Neuronal stem cell (in vitro differentiated cells): Measurements from ENCODE around the gene MX1.
A peak's percentile ranks its signal among the peaks of the same experiment; 100 is the strongest.

Experiments
- DNase-seq: peaks from one replicate; pipeline ENCODE4 v3.0.0-alpha.2; 2013; ENCODE audit warnings: low spot score
- H2AFZ ChIP-seq: one replicate; pipeline ENCODE4 v1.6.1; 2013; ENCODE audit warnings: mild to moderate bottlenecking, low read length, inconsistent platforms
- H2AK5ac ChIP-seq: 2 replicates; pipeline ENCODE4 v1.6.1; 2013; ENCODE audit warnings: low read depth, mild to moderate bottlenecking, inconsistent platforms, low read length, moderate library complexity, mixed read lengths
- H2BK120ac ChIP-seq: 2 replicates; pipeline ENCODE4 v1.6.1; 2013; ENCODE audit warnings: low read depth, mild to moderate bottlenecking, inconsistent platforms, low read length, moderate library complexity, mixed read lengths
- H2BK12ac ChIP-seq: one replicate; pipeline ENCODE4 v1.6.1; 2013; ENCODE audit warnings: low read length, inconsistent platforms
- H2BK15ac ChIP-seq: 2 replicates; pipeline ENCODE4 v1.6.1; 2013; ENCODE audit warnings: mild to moderate bottlenecking, low read length, inconsistent platforms, mixed read lengths
- H2BK5ac ChIP-seq: one replicate; pipeline ENCODE4 v1.6.1; 2013; ENCODE audit warnings: inconsistent platforms, mild to moderate bottlenecking, low read length, moderate library complexity
- H3K14ac ChIP-seq: one replicate; pipeline ENCODE4 v1.6.1; 2013; ENCODE audit warnings: low read length, inconsistent platforms
- H3K18ac ChIP-seq: 2 replicates; pipeline ENCODE4 v1.6.1; 2013; ENCODE audit warnings: low read length, inconsistent platforms
- H3K23ac ChIP-seq: 2 replicates; pipeline ENCODE4 v1.6.1; 2013; ENCODE audit warnings: low read depth, mild to moderate bottlenecking, mixed read lengths, low read length, inconsistent platforms; ENCODE audit not compliant: poor library complexity
- H3K27ac ChIP-seq: replicated peaks from 3 replicates; pipeline ENCODE4 v1.5.1; 2013; ENCODE audit warnings: low read length, inconsistent platforms
- H3K27me3 ChIP-seq, 3 experiments: 2 replicates each; pipeline ENCODE4 v1.6.1; 2013; ENCODE audit warnings: low read length in 3 of 3, mild to moderate bottlenecking in 2 of 3, inconsistent platforms in 1 of 3, low read depth in 1 of 3, mixed read lengths in 1 of 3, moderate library complexity in 1 of 3; ENCODE audit not compliant: control insufficient read depth in 3 of 3, insufficient read depth in 3 of 3
- H3K36me3 ChIP-seq, 2 donors: replicated peaks in 1 of 2; 2 replicates each; pipeline ENCODE4 v1.6.1; 2013; ENCODE audit warnings: low read length in 2 of 2; ENCODE audit not compliant: control insufficient read depth in 2 of 2, insufficient read depth in 2 of 2
- H3K4ac ChIP-seq: 2 replicates; pipeline ENCODE4 v1.6.1; 2013; ENCODE audit warnings: inconsistent platforms, mild to moderate bottlenecking, low read length, moderate library complexity
- H3K4me1 ChIP-seq, 2 donors: 1 replicate in 1 of 2; 2 replicates in 1 of 2; pipeline ENCODE4 v1.6.1; 2013; ENCODE audit warnings: low read length in 2 of 2, low read depth in 1 of 2; ENCODE audit not compliant: control insufficient read depth in 2 of 2, insufficient read depth in 1 of 2
- H3K4me2 ChIP-seq: one replicate; pipeline ENCODE4 v1.6.1; 2013; ENCODE audit warnings: mild to moderate bottlenecking, low read length, inconsistent platforms; ENCODE audit not compliant: insufficient read depth, poor library complexity, severe bottlenecking
- H3K4me3 ChIP-seq, 2 donors: 2 replicates each; pipeline ENCODE4 v1.5.1; 2013; ENCODE audit warnings: low read length in 2 of 2, mild to moderate bottlenecking in 2 of 2, inconsistent platforms in 1 of 2, moderate library complexity in 1 of 2
- H3K79me1 ChIP-seq: one replicate; pipeline ENCODE4 v1.6.1; 2013; ENCODE audit warnings: low read depth, mild to moderate bottlenecking, inconsistent platforms, low read length, moderate library complexity
- H3K9ac ChIP-seq: one replicate; pipeline ENCODE4 v1.6.1; 2013; ENCODE audit warnings: mild to moderate bottlenecking, low read depth, low read length, inconsistent platforms; ENCODE audit not compliant: poor library complexity
- H3K9me3 ChIP-seq, 2 donors: replicated peaks in 1 of 2; 2 replicates each; pipeline versions ENCODE3 to v1.6.1; 2013; ENCODE audit warnings: low read length in 2 of 2, mild to moderate bottlenecking in 2 of 2, inconsistent platforms in 1 of 2, low read depth in 1 of 2, mixed read lengths in 1 of 2, moderate library complexity in 1 of 2; ENCODE audit not compliant: control insufficient read depth in 2 of 2, insufficient read depth in 1 of 2
- H4K8ac ChIP-seq: one replicate; pipeline ENCODE4 v1.6.1; 2013; ENCODE audit warnings: low read depth, mild to moderate bottlenecking, inconsistent platforms, low read length, moderate library complexity
- H4K91ac ChIP-seq: one replicate; pipeline ENCODE4 v1.6.1; 2013; ENCODE audit warnings: low read length, low read depth, mild to moderate bottlenecking, inconsistent platforms; ENCODE audit not compliant: poor library complexity
- WGBS, 2 donors: extraction: QIAGEN DNeasy Blood & Tissue Kit; methylation state at CpG; one replicate each; pipeline ENCODE4 v1.1.7; 2013; ENCODE audit warnings: missing lambda C conversion rate in 2 of 2, mixed read lengths in 1 of 2; ENCODE audit not compliant: insufficient read length in 2 of 2, insufficient replicate concordance in 1 of 2; ENCODE audit errors: extremely low coverage in 2 of 2; 5-methylcytosine and 5-hydroxymethylcytosine counted together

Gene MX1

DNA sequence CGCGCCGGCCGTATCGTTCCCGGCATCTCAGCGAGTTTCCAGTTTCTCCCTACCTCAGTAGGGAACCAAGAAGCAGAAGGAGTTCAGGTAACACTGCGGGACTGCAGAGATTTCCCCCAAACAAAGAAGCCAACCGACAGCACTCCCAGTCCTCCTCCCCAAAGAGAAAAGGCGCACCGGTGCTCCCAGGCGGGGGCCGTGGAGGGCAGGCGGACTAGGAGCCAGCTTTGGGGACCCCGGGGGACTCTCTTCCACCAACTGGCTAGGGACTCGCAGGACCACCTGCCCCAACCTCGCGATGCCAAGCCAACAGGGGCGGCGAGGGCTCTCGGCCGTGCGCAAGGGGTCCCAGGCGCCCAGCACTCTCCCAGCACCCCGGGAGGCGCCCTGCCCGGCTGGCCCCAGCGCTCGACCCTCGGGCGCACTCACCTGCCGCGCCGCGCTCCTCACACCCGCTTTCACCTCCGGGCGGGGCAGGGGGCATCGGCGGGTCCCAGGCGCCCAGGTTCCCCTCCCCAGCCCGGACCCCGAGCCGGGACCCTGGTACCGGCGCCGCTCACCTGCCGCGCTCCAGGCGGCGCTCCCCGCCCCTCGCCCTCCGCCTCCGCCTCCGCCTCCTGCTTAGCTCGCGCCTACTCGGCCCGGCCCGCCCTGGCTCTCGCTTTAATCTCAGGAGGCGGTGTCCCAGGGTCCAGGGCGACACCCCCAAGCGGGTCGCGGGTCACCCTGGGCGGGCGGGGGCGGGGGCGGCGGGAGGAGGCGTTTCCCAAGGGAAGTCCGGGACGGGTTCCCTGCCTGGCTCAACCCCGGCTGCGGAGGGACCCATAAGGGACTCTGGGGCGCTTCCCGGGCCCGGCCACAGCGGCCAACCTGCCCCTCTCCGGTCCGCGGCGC is 81.7 kb downstream of the MX1 start, which contains the start of gene TMPRSS2:
Gene TMPRSS2, minus strand, starts transcription at position 638 of the 894 bp plus-strand sequence. CDS start 10,025 bp downstream, outside the sequence.
- no peak within 1 kb of the TSS for H4K8ac ChIP-seq
- H2BK120ac ChIP-seq, result no peak within 1 kb of the TSS
- no peaks in the 10 kb centered on the region for H3K36me3 ChIP-seq
- H3K4me3 ChIP-seq, result peak within 1 kb of the TSS in 1 of 2 donors; percentile 82
- H3K23ac ChIP-seq, result peak within 1 kb of the TSS; percentile 77
- H3K4me1 ChIP-seq, result peaks cover 0 to 9% of the 10 kb centered on the region in 2 donors
- no peak within 1 kb of the TSS for H2BK5ac ChIP-seq
- peak within 1 kb of the TSS; percentile 93 for H3K4me2 ChIP-seq
- no CpG with 5 or more reads among the region's 85 CpGs for WGBS, 2 donors
- no peak within 1 kb of the TSS for H2BK12ac ChIP-seq
- peaks cover 18 to 56% (median 46%) of the 10 kb centered on the region in 3 experiments for H3K27me3 ChIP-seq
- no peak within 1 kb of the TSS for H2AK5ac ChIP-seq
- H2AFZ ChIP-seq, result no peak within 1 kb of the TSS
- peak; percentile 30 for DNase-seq
- no peaks in the 10 kb centered on the region for H3K79me1 ChIP-seq
- peak within 1 kb of the TSS; percentile 88 for H2BK15ac ChIP-seq
- no peak within 1 kb of the TSS for H4K91ac ChIP-seq
- H3K9me3 ChIP-seq, result peaks cover 0 to 2% of the 10 kb centered on the region in 2 donors
- no peak within 1 kb of the TSS for H3K27ac ChIP-seq
- no peak within 1 kb of the TSS for H3K4ac ChIP-seq
- H3K18ac ChIP-seq, result peak within 1 kb of the TSS; percentile 91
- peak within 1 kb of the TSS; percentile 79 for H3K14ac ChIP-seq
- H3K9ac ChIP-seq, result no peak within 1 kb of the TSS

DNA sequence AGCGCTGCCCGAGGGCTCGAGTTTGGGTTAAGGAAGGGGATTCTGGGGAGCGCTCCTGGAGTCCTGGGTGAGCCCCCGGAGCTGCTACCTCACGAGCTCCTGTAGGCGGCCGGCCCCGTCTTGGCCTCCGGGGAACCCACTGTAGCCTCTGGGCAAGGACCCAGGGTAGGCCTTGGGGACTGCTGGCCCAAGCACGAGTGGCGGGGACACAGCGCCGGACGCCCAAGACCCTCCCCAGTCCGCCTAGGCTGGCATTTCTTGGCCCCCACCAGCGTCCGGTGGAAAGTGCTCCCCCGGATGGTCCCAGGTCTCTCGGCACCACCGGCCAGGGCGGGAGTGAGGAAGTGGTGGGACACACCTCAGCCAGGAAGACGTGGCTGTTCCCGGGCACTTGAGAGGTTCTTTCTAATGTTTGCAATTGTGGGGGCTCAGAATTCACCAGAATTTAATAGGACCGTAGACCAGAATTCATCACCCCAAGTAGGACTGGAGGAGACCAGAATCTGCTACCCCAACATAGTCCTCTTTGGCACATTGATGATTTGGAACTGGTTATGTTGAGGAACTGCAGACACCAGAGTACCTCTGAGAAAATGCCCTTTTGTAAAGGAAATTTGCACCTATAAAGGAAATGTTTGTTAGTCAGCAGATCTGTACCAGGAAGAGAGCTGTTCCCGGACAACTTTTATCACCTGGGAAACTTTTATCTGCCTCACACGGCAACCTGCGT is 82.5 kb downstream of the MX1 start:
- Histone ChIP-seq H4K91ac (no peak overlapping the region), H3K27ac (no peak overlapping the region), H2BK15ac (no peak overlapping the region), H3K4ac (no peak overlapping the region), H2AFZ (no peak overlapping the region), H3K4me1 (peaks cover 0 to 9% of the 10 kb centered on the region in 2 donors), H3K4me2 (peak overlapping the region; percentile 93), H2AK5ac (no peak overlapping the region), H3K4me3 (peak overlapping the region in 1 of 2 donors; percentile 62), H3K36me3 (no peaks in the 10 kb centered on the region), H3K79me1 (no peaks in the 10 kb centered on the region), H3K23ac (no peak overlapping the region), H2BK120ac (no peak overlapping the region), H3K9me3 (peaks cover 0 to 2% of the 10 kb centered on the region in 2 donors), H3K27me3 (peaks cover 18 to 56% (median 46%) of the 10 kb centered on the region in 3 experiments), H2BK5ac (no peak overlapping the region), H3K9ac (no peak overlapping the region), H4K8ac (no peak overlapping the region), H3K18ac (peak overlapping the region; percentile 89), H2BK12ac (no peak overlapping the region), H3K14ac (no peak overlapping the region)
- no peak for DNase-seq
- WGBS, 2 donors, result no CpG with 5 or more reads among the region's 28 CpGs
